H9 (cell line): Measurements from ENCODE around the gene MRPL16. TPM values are rescaled to one million over a fixed set of nuclear protein-coding genes. Genes with fewer than 3 reads are reported as not detected.

Experiments used
- DNase-seq: peaks from one replicate; pipeline ENCODE4 v3.0.0-alpha.2; 2017
- H2AFZ ChIP-seq: one replicate; pipeline ENCODE4 v1.6.1; 2013; ENCODE audit warnings: mild to moderate bottlenecking, low read length, control low read depth, moderate library complexity
- H2AK5ac ChIP-seq: 2 replicates; pipeline ENCODE4 v1.6.1; 2013; ENCODE audit warnings: low read length, control low read depth, mixed read lengths; ENCODE audit not compliant: insufficient read length
- H2BK120ac ChIP-seq: one replicate; pipeline ENCODE4 v1.6.1; 2013; ENCODE audit warnings: low read depth, mild to moderate bottlenecking, low read length, control low read depth, inconsistent platforms; ENCODE audit not compliant: poor library complexity, severe bottlenecking
- H2BK12ac ChIP-seq: 2 replicates; pipeline ENCODE4 v1.6.1; 2013; ENCODE audit warnings: low read length, control low read depth, mixed read lengths, low read depth; ENCODE audit not compliant: insufficient read length
- H2BK15ac ChIP-seq: 2 replicates; pipeline ENCODE4 v1.6.1; 2013; ENCODE audit warnings: low read depth, low read length, control low read depth
- H2BK20ac ChIP-seq: one replicate; pipeline ENCODE4 v1.6.1; 2013; ENCODE audit warnings: low read depth, mild to moderate bottlenecking, low read length, control low read depth, inconsistent platforms; ENCODE audit not compliant: poor library complexity, severe bottlenecking
- H2BK5ac ChIP-seq: 2 replicates; pipeline ENCODE4 v1.6.1; 2013; ENCODE audit warnings: low read length, control low read depth, mixed read lengths; ENCODE audit not compliant: insufficient read length
- H3K14ac ChIP-seq: 2 replicates; pipeline ENCODE4 v1.6.1; 2013; ENCODE audit warnings: low read length, control low read depth; ENCODE audit not compliant: insufficient read depth
- H3K18ac ChIP-seq: 2 replicates; pipeline ENCODE4 v1.6.1; 2013; ENCODE audit warnings: low read depth, mild to moderate bottlenecking, mixed read lengths, low read length, control low read depth; ENCODE audit not compliant: insufficient read length
- H3K23ac ChIP-seq: 2 replicates; pipeline ENCODE4 v1.6.1; 2013; ENCODE audit warnings: low read length, control low read depth, mixed read lengths, low read depth; ENCODE audit not compliant: insufficient read length
- H3K23me2 ChIP-seq: 2 replicates; pipeline ENCODE4 v1.6.1; 2013; ENCODE audit warnings: low read depth, mild to moderate bottlenecking, mixed read lengths, low read length, control low read depth; ENCODE audit not compliant: insufficient read length, poor library complexity, severe bottlenecking
- H3K27ac ChIP-seq: 2 replicates; pipeline ENCODE4 v1.5.1; 2013; ENCODE audit warnings: low read length, control low read depth, mixed read lengths, low read depth; ENCODE audit not compliant: insufficient read length
- H3K27me3 ChIP-seq: 2 replicates; pipeline ENCODE4 v1.6.1; 2013; ENCODE audit warnings: low read length, control low read depth, inconsistent platforms; ENCODE audit not compliant: insufficient read depth
- H3K4ac ChIP-seq: 2 replicates; pipeline ENCODE4 v1.6.1; 2013; ENCODE audit warnings: low read depth, mild to moderate bottlenecking, control low read depth, inconsistent platforms, low read length, moderate library complexity
- H3K4me1 ChIP-seq: 2 replicates; pipeline ENCODE4 v1.6.1; 2013; ENCODE audit warnings: low read length, control low read depth, inconsistent platforms; ENCODE audit not compliant: insufficient read depth
- H3K4me2 ChIP-seq: 2 replicates; pipeline ENCODE4 v1.6.1; 2013; ENCODE audit warnings: low read length, control low read depth, mixed read lengths; ENCODE audit not compliant: insufficient read length, insufficient read depth
- H3K56ac ChIP-seq: 2 replicates; pipeline ENCODE4 v1.6.1; 2013; ENCODE audit warnings: low read depth, mild to moderate bottlenecking, mixed read lengths, low read length, control low read depth; ENCODE audit not compliant: insufficient read length
- H3K79me1 ChIP-seq: 2 replicates; pipeline ENCODE4 v1.6.1; 2013; ENCODE audit warnings: low read depth, mild to moderate bottlenecking, moderate library complexity, low read length, control low read depth, inconsistent platforms; ENCODE audit not compliant: insufficient read depth, poor library complexity, severe bottlenecking
- H3K79me2 ChIP-seq: 2 replicates; pipeline ENCODE4 v1.6.1; 2013; ENCODE audit warnings: low read length, control low read depth, inconsistent platforms; ENCODE audit not compliant: insufficient read depth
- H3K9ac ChIP-seq: 2 replicates; pipeline ENCODE4 v1.6.1; 2013; ENCODE audit warnings: low read length, control low read depth, mixed read lengths; ENCODE audit not compliant: insufficient read length; ENCODE audit errors: extremely low read depth
- H3K9me3 ChIP-seq: one replicate; pipeline ENCODE4 v1.6.1; 2013; ENCODE audit warnings: low read depth, low read length, inconsistent platforms; ENCODE audit not compliant: control insufficient read depth
- H3T11ph ChIP-seq: one replicate; pipeline ENCODE4 v1.6.1; 2013; ENCODE audit warnings: mild to moderate bottlenecking, low read length, control low read depth, inconsistent platforms
- H4K20me1 ChIP-seq: one replicate; pipeline ENCODE4 v1.6.1; 2013; ENCODE audit not compliant: control insufficient read depth, insufficient read length, insufficient read depth
- H4K5ac ChIP-seq: 2 replicates; pipeline ENCODE4 v1.6.1; 2013; ENCODE audit warnings: low read depth, mild to moderate bottlenecking, mixed read lengths, low read length, control low read depth; ENCODE audit not compliant: insufficient read length
- H4K8ac ChIP-seq: replicated peaks from 2 replicates; pipeline ENCODE4 v1.6.1; 2013; ENCODE audit warnings: low read length, control low read depth, mixed read lengths, low read depth; ENCODE audit not compliant: insufficient read length
- H4K91ac ChIP-seq: 2 replicates; pipeline ENCODE4 v1.6.1; 2013; ENCODE audit warnings: low read depth, mild to moderate bottlenecking, moderate library complexity, mixed read lengths, low read length, control low read depth; ENCODE audit not compliant: insufficient read length
- H3K27ac Mint-ChIP-seq, 3 experiments: 2 replicates in 2 of 3; 3 replicates in 1 of 3; pipeline ENCODE4 v1.8.0; 2020 to 2021; ENCODE audit warnings: mixed read lengths in 3 of 3, mild to moderate bottlenecking in 1 of 3, moderate library complexity in 1 of 3
- H3K27me3 Mint-ChIP-seq: 2 replicates; pipeline ENCODE4 v1.8.0; 2021; ENCODE audit warnings: low read depth, mild to moderate bottlenecking, moderate library complexity, mixed read lengths
- H3K36me3 Mint-ChIP-seq, 3 experiments: 2 replicates in 2 of 3; 3 replicates in 1 of 3; pipeline ENCODE4 v1.8.0; 2020 to 2021; ENCODE audit warnings: low read depth in 3 of 3, mixed read lengths in 3 of 3; ENCODE audit not compliant: insufficient read depth in 1 of 3
- H3K4me1 Mint-ChIP-seq, 2 experiments: 2 replicates each; pipeline ENCODE4 v1.8.0; 2020; ENCODE audit warnings: mixed read lengths in 2 of 2
- H3K4me3 Mint-ChIP-seq, 2 experiments: 2 replicates in 1 of 2; 3 replicates in 1 of 2; pipeline ENCODE4 v1.8.0; 2020 to 2021; ENCODE audit warnings: mild to moderate bottlenecking in 2 of 2, mixed read lengths in 2 of 2, moderate library complexity in 1 of 2
- H3K9me3 Mint-ChIP-seq, 2 experiments: 2 replicates in 1 of 2; 3 replicates in 1 of 2; pipeline ENCODE4 v1.8.0; 2020; ENCODE audit warnings: mild to moderate bottlenecking in 2 of 2, mixed read lengths in 2 of 2, moderate library complexity in 1 of 2
- CTCF ChIP-seq: fragments of 200-600 bp; sonication (generic); conservative IDR thresholded peaks from 3 replicates; pipeline ENCODE4 v1.8.0; 2021; ENCODE audit warnings: antibody characterized with exemption, mild to moderate bottlenecking
- WGBS: extraction: QIAGEN DNeasy Blood & Tissue Kit; methylation state at CpG from one replicate; pipeline ENCODE4 v1.1.7; 2013; ENCODE audit warnings: missing lambda C conversion rate, low lambda C conversion rate, mixed read lengths; ENCODE audit not compliant: insufficient read length; ENCODE audit errors: extremely low coverage; 5-methylcytosine and 5-hydroxymethylcytosine counted together
- total RNA-seq: library from RNA; stranded (reverse); gene quantifications from 2 replicates; pipeline ENCODE4 v1.2.1, GENCODE V29; 2021

The MRPL16 gene
- total RNA-seq, 1 experiment from 2014 or later, result 87.1 TPM

DNA sequence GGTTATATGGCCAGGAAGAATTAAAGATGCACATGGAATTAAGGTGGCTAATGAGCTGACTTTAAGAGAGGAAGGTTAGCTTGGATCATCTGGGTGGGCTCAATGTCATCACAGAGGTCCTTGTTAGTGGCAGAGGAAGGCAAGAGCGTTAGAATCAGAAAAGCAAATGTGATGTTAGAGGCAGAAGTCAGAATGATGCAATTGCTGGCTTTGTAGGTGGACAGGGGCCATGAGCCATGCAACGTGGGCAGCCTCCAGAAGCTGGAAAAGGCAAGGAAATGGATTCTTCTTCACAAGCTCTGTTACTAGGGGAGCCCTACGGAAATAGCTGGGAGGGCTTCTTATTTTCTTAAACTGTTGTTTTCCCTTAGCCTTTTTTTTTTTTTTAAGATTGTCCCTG lies 37.0 kb upstream of the MRPL16 start:
- no peak overlapping the region for H3K27ac Mint-ChIP-seq
- no peak for TF ChIP-seq CTCF
- Histone ChIP-seq H4K5ac (no peak overlapping the region), H2BK20ac (no peak overlapping the region), H2BK15ac (no peak overlapping the region), H2AK5ac (no peak overlapping the region), H3K4me1 (0 out of 2 replicates have a peak, but pooled peaks cover 3% of the 10 kb centered on the region), H2BK5ac (no peak overlapping the region), H3K4ac (no peak overlapping the region), H2AFZ (no peak overlapping the region), H3K79me2 (no peaks in the 10 kb centered on the region), H3K27ac (no peak overlapping the region), H3K14ac (no peak overlapping the region), H3K9ac (no peak overlapping the region), H2BK120ac (no peak overlapping the region), H3K18ac (no peak overlapping the region), H3T11ph (no peak overlapping the region), H3K23ac (no peak overlapping the region), H4K91ac (no peak overlapping the region), H3K23me2 (no peaks in the 10 kb centered on the region), H3K79me1 (no peaks in the 10 kb centered on the region), H3K4me2 (no peak overlapping the region), H3K27me3 (no peaks in the 10 kb centered on the region), H4K8ac (no peak overlapping the region), H4K20me1 (no peaks in the 10 kb centered on the region), H2BK12ac (no peak overlapping the region), H3K9me3 (no peaks in the 10 kb centered on the region), H3K56ac (no peak overlapping the region)
- no peak for DNase-seq
- H3K9me3 Mint-ChIP-seq, result no peaks in the 10 kb centered on the region
- H3K4me1 Mint-ChIP-seq, result peaks cover 6% of the 10 kb centered on the region in 2 experiments
- H3K36me3 Mint-ChIP-seq, result no peaks in the 10 kb centered on the region
- no peak overlapping the region for H3K4me3 Mint-ChIP-seq
- WGBS, result no CpG with 5 or more reads among the region's 3 CpGs
- no peaks in the 10 kb centered on the region for H3K27me3 Mint-ChIP-seq
